IPS DF 4.7 (cell line): ENCODE results near the gene ZDHHC14.
"Not testable (repeated sequence)": the region's sequence is repeated elsewhere in the genome, so short reads cannot be mapped to it uniquely, and the experiment has no call there.

ENCODE experiments used
- DNase-seq: peaks from one replicate; pipeline ENCODE4 v3.0.0-alpha.2; 2013; ENCODE audit warnings: low spot score; ENCODE audit errors: extremely low read depth

ZDHHC14 gene

GRCh38 chr6:157442291-157442690 lies 61.3 kb downstream of the ZDHHC14 start:
- no peak for DNase-seq

- no peak for DNase-seq
Measured at GRCh38 chr6:157443066-157443800, 62.2 kb downstream of the ZDHHC14 start.

DNA sequence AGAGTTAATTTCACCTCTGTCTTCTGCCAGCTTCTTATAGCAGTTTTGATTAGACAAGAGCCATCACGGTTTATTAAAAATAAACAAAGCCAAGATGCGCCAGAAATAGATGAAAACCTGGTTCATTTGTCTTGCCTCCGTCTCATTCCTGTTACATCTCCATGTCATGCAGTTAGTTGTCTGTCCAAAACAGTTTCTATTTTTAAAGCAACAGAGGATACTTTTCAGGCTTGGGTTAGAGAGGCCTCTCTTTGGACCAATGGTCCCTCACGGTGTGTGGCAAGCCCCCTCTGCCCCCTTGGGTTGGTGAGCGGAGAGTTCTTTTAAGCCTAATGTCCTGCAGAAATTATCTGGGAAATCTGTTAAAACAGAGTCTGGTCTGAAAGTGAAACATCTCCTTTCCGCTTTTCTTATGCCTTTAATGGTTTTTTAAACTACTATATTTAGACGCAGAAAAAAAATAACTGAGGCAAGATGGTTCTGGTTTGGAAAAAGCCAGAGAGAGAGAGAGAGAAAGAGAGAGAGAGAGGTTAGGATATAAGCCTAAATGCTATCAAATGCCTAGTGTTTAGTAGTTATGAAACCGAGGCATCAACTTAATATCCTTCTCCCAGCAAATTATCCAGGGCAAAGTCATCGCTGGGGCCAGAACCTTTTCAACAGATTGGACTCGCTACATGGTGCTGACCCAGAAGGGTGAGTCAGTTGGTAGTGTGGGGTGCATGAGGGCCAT lies 64.5 kb downstream of the ZDHHC14 start:
- DNase-seq, result no peak

DNA sequence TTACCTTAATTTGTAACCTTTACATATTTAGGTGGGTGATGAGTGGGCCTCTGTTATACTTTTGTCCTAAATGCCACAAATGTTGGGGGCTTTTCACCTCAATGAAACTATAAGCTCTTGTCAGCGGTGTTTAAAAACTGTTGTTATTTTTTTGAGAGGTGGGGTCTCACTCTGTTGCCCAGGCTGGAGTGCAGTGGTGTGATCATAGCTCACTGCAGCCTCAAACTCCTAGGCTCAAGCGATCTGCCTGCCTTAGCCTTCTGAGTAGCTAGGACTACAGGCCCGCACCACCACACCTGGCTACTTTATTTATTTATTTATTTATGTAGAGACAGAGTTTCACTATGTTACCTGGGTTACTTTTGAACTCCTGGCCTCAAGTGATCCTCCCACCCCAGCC lies 66.7 kb downstream of the ZDHHC14 start:
- no peak for DNase-seq

DNA sequence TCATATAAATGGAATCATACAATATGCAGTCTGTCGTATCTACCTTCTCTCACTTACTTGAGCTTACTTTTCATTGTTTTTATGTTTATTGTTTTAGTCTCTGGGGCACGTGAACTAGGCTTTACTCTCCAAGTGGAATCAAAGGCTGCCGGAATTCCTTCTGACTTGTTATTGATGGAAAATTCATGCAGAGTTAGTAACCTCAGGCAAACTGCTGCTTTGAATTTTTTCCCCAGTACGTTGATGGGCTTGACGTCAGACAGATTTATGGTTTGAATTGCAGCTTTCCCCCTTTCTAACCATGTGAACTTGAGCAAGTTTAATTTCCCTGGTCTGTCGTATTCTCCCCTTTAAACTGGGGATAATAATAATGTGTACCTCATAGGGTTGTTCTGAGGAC lies 68.6 kb downstream of the ZDHHC14 start:
- no peak for DNase-seq

- DNase-seq, result no peak
Measured at GRCh38 chr6:157450931-157451742, 70.1 kb downstream of the ZDHHC14 start.

DNA sequence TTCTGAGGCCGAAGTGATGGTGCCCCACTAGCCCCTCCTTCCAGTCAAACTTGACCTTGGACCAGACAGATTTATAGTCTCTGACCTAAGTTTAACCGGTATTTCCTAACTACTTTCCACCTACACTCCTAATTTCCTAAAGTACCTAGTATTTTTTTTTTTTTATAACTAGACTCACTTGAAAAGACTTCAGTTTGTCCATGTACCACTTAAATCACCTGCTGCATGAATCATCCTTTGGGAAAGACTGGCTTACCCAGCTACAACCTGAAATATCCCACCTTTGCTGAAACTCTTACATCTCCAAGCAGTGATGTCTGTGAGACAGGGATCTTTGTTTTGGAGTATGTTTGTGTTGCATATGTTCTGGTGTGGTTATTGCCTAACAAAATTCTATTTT lies 71.1 kb downstream of the ZDHHC14 start:
- no peak for DNase-seq

GRCh38 chr6:157453131-157453530 lies 72.1 kb downstream of the ZDHHC14 start:
- no peak for DNase-seq

GRCh38 chr6:157453978-157454377 lies 73.0 kb downstream of the ZDHHC14 start:
- no peak for DNase-seq

DNA sequence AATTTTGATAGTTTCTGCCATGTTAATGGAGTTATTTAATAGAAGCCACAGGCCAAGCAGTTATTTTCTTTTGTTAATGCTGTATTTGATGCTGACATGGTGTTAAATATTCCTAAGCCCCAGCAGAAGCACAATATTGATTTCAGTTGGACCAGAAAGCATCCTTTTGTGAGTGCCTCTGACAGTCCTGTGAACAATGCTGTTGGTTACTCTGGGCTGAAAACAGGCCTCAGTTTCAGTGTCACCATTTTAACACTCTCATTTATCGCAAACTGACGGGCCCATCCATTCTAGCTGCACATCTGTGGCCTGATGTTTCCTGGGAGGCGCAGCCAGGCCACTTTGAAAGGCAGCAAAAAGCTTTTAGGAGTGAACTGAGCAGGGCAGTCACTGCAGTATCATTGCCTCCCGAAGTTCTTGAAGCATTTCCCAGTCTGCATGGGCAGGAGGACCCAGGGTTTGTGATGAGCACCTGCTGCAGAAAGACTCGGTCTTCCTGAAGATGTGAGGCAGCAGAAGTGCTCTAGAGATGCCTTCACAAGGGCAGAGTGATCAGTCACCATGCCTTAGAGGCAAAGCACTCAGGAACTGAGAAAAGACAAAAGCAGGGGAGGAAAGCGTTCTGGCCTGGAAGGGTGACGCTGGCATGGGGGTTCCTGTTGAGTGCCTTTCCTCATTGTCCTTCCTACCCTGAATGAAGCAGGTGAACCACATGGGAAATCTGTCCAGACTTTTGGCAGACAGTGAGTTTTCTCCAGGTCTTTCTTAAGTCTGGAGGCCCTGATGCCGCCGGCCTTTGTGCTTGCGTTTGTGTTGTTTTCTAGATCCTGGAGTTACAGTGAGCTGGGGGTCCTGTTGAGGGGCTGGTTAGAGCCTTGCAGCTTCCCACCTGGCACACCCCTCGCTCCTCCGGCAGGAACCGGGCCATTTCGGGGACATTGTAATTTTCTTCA lies 74.0 kb downstream of the ZDHHC14 start:
- DNase-seq, result no peak

GRCh38 chr6:157455731-157456523 lies 74.9 kb downstream of the ZDHHC14 start:
- DNase-seq, result no peak

GRCh38 chr6:157456524-157456829 lies 75.5 kb downstream of the ZDHHC14 start:
- DNase-seq, result no peak

DNA sequence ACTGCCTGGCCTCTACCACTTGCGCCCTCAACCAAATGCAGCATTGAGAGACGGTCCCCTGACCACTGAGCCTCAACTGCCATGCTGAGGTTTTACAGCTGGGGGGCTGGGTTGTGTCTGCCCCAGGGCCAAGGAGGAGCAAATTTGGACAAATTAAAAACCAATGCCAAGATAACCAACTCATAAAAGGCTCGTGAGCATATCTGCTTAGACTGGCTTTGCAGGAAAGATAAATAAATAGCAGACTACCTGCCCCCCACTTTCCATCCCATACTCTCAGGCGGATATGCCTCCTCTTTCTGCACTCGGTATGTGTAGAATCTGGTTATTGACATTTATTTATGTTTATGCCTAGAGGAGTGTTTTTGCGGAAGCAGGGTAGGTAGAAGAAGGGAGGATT lies 76.8 kb downstream of the ZDHHC14 start:
- DNase-seq, result no peak

GRCh38 chr6:157459327-157459726 lies 78.3 kb downstream of the ZDHHC14 start:
- no peak for DNase-seq

DNA sequence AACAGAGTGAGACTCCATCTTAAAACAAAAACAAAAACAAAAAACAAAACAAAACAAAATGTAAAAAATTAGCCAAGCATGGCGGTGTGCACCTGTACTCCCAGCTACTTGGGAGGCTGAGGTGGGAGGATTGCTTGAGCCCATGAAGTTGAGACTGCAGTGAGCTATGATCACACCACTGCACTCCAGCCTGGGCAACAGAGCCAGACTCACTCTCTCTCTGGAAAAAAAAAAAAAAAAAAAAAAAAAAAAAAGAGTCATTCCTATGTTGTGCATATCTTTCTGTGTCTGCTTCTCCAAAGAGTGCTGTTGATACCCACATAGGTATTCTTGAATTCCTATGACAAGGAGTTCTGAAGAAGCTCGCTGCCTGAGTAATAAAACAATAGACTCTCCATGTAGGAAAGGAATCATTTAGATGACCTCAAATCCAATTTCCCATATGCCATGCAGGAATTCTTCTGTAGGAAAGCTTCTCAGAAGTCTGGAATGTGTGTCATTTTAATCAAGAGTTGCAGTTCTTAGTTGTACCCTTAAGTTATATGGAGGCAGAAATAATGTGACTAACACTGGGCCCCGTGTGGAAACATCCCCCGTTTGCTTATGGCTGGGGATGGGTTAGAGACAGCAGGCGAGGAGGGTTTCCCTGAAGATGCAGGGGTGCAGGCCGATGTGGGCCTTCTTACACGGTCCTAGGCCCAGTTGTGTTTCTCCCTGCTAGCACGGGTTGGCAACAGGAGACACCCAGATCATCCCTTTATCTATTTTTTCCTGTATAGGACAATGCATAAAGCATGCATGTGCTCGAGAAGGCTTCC lies 79.4 kb downstream of the ZDHHC14 start:
- DNase-seq, result no peak

DNA sequence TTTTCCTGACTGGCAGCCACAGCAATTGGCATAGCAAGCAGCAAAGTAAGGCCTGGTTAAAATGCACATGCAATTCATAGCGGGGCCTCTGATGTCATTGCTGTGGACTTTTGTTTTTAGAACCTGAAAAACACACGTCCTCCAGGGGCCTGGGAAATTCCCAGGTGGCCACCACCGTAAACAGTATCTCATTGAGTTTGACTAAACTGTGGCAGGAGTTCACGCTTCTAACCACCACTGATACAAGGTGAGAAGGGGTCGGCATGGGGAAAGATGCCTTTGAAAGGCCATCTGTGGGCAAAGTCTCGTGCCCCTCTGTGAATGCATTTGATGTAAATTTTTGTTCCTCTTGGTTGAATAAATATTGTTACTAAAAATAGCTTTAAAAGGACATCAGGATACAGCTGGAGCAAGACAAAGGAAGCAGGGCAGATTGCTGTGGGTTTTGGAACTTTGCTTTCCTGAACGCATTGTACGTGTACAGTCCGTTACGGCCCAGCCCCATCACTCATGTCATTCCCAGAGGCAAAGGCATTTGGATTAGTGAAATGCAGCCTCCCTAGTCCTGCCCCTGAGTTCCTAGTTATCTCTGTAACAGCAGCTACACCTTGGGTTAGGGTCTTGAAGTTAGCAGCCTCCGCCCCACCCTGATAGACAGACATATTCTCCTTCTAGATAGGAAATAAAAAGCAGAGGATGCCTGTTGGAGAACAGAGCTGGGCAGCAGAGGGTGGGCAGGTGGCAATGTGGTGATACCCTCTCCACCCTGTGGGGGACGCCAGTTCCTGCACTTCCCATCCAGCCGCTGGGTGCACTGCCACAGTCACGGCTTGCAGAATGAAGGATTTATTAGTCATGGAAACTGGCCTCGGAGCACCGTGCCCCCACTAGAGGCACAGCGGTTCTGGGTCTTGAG lies 80.3 kb downstream of the ZDHHC14 start:
- no peak for DNase-seq

- no peak for DNase-seq
Measured at GRCh38 chr6:157462956-157463742, 82.2 kb downstream of the ZDHHC14 start.

DNA sequence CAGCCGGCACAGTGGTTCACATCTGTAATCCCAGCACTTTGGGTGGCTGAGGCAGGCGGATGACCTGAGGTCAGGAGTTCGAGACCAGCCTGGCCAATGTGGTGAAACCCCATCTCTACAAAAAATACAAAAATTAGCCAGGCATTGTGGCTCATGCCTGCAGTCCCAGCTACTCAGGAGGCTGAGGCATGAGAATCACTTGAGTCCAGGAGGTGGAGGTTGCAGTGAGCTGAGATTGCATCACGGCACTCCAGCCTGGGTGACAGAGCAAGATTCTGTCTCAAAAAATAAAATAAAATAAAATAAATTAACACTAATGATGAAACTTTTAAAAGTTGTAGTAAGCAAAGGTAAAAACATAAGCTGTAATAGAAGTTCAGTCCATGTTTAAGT lies 82.7 kb downstream of the ZDHHC14 start:
- not testable (repeated sequence) for DNase-seq
